ENCODE data around the gene CDH6.

Gene CDH6

DNA sequence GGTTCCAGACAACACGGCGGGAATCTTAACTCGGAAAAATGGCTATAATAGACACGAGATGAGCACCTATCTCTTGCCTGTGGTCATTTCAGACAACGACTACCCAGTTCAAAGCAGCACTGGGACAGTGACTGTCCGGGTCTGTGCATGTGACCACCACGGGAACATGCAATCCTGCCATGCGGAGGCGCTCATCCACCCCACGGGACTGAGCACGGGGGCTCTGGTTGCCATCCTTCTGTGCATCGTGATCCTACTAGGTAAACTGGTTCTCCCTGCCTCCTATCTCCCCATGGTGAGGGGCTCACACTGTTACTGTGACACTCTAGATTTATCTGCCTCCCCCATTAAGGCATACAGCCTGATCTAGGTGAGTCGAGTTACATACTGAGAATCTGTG lies 124.2 kb downstream of the CDH6 start:
- Mint-ChIP-seq H3K27ac (no peak overlapping the region), H3K27me3 (ENCODE audit: low read depth) (peaks cover 2% of the 10 kb centered on the region), H3K36me3 (ENCODE audit: low read depth) (peaks cover 60% of the 10 kb centered on the region), H3K4me3 (no peak overlapping the region), H3K4me1 (no peaks in the 10 kb centered on the region), H3K9me3 (no peaks in the 10 kb centered on the region)
- TF ChIP-seq, protein P1, sequence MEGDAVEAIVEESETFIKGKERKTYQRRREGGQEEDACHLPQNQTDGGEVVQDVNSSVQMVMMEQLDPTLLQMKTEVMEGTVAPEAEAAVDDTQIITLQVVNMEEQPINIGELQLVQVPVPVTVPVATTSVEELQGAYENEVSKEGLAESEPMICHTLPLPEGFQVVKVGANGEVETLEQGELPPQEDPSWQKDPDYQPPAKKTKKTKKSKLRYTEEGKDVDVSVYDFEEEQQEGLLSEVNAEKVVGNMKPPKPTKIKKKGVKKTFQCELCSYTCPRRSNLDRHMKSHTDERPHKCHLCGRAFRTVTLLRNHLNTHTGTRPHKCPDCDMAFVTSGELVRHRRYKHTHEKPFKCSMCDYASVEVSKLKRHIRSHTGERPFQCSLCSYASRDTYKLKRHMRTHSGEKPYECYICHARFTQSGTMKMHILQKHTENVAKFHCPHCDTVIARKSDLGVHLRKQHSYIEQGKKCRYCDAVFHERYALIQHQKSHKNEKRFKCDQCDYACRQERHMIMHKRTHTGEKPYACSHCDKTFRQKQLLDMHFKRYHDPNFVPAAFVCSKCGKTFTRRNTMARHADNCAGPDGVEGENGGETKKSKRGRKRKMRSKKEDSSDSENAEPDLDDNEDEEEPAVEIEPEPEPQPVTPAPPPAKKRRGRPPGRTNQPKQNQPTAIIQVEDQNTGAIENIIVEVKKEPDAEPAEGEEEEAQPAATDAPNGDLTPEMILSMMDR (IDR thresholded peaks at IDR 0.05; ENCODE audit: unreplicated experiment in 3 of 3) = no peak

DNA sequence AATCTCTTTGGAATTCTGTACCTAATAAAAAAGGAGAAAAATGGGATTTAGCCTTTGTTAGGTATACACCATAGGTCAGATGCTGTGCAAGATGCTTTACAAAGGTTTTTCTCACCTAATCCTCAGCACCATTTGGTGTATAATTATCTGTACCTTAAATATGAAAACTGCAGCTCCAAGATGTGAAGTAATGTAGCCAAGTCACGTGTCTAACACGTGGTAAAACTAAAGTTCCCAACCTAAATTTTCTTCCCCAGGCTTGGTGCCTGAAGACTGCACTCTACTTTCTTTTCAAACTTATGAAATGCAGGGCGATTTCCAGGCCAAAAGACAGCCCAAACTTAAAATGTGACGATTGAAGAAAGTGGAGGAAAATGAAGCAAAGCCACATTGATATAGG lies 125.8 kb downstream of the CDH6 start:
- no peak overlapping the region for H3K27ac Mint-ChIP-seq
- TF ChIP-seq, protein P1 (IDR thresholded peaks at IDR 0.05; ENCODE audit: unreplicated experiment in 3 of 3) = no peak
- H3K4me1 Mint-ChIP-seq = no peaks in the 10 kb centered on the region
- H3K27me3 Mint-ChIP-seq (ENCODE audit: low read depth) = peaks cover 4% of the 10 kb centered on the region
- peaks cover 48% of the 10 kb centered on the region for H3K36me3 Mint-ChIP-seq (ENCODE audit: low read depth)
- H3K9me3 Mint-ChIP-seq = no peaks in the 10 kb centered on the region
- H3K4me3 Mint-ChIP-seq = no peak overlapping the region

DNA sequence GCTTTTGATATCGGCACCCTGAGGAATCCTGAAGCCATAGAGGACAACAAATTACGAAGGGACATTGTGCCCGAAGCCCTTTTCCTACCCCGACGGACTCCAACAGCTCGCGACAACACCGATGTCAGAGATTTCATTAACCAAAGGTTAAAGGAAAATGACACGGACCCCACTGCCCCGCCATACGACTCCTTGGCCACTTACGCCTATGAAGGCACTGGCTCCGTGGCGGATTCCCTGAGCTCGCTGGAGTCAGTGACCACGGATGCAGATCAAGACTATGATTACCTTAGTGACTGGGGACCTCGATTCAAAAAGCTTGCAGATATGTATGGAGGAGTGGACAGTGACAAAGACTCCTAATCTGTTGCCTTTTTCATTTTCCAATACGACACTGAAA lies 129.5 kb downstream of the CDH6 start:
- TF ChIP-seq, protein P1 (IDR thresholded peaks at IDR 0.05; ENCODE audit: unreplicated experiment in 3 of 3) = no peak
- H3K4me1 Mint-ChIP-seq = no peaks in the 10 kb centered on the region
- H3K27ac Mint-ChIP-seq = no peak overlapping the region
- H3K4me3 Mint-ChIP-seq = no peak overlapping the region
- peaks cover 26% of the 10 kb centered on the region for H3K36me3 Mint-ChIP-seq (ENCODE audit: low read depth)
- no peaks in the 10 kb centered on the region for H3K9me3 Mint-ChIP-seq
- peaks cover 4% of the 10 kb centered on the region for H3K27me3 Mint-ChIP-seq (ENCODE audit: low read depth)

DNA sequence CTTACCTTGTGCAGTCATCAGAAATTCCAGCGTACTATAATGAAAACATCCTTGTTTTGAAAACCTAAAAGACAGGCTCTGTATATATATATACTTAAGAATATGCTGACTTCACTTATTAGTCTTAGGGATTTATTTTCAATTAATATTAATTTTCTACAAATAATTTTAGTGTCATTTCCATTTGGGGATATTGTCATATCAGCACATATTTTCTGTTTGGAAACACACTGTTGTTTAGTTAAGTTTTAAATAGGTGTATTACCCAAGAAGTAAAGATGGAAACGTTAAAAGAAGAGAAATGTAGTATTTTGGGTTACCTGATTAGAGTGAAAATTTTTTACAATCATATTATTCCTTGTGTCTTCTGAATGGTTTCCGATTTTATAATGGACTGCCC lies 131.4 kb downstream of the CDH6 start:
- H3K27ac Mint-ChIP-seq = no peak overlapping the region
- no peaks in the 10 kb centered on the region for H3K4me1 Mint-ChIP-seq
- H3K9me3 Mint-ChIP-seq = no peaks in the 10 kb centered on the region
- peaks cover 4% of the 10 kb centered on the region for H3K27me3 Mint-ChIP-seq (ENCODE audit: low read depth)
- peaks cover 11% of the 10 kb centered on the region for H3K36me3 Mint-ChIP-seq (ENCODE audit: low read depth)
- TF ChIP-seq, protein P1 (IDR thresholded peaks at IDR 0.05; ENCODE audit: unreplicated experiment in 3 of 3) = no peak
- H3K4me3 Mint-ChIP-seq = no peak overlapping the region

DNA sequence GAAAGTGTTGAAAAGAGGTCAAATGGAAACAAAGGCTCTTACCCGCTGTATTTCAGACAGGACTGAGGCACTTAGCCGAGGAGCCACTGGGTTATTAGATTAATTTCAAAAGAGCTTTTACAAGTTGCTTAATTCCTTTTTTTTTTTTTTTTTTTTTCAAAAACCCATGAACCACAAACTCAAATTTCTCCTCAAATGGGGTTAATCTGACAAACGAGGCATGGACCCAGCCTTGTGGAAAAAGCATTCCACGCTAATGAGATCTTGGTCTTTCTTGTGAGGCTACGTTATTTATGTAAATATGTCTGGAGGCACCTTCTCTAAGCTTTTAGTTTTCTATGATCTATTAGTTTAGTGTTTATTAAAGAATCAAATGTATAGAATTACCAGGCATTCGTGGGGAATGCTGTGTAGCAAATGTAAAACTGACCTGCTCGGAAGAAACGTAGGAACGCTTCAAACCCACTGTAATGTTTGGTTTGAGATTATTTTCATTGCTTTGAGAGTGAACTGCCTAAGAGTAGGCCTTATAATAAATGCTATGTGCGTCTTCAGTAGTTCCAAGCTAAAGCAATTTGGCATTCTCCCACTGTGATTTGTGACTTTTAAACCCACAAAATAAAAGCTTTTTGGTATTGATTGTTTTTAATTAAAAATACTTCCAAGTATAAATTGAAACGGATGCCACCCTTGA lies 134.7 kb downstream of the CDH6 start:
- H3K9me3 Mint-ChIP-seq = no peaks in the 10 kb centered on the region
- H3K4me1 Mint-ChIP-seq = no peaks in the 10 kb centered on the region
- no peaks in the 10 kb centered on the region for H3K27me3 Mint-ChIP-seq (ENCODE audit: low read depth)
- TF ChIP-seq, protein P1 (IDR thresholded peaks at IDR 0.05; ENCODE audit: unreplicated experiment in 3 of 3) = no peak
- H3K27ac Mint-ChIP-seq = no peak overlapping the region
- no peaks in the 10 kb centered on the region for H3K36me3 Mint-ChIP-seq (ENCODE audit: low read depth)
- H3K4me3 Mint-ChIP-seq = no peak overlapping the region

DNA sequence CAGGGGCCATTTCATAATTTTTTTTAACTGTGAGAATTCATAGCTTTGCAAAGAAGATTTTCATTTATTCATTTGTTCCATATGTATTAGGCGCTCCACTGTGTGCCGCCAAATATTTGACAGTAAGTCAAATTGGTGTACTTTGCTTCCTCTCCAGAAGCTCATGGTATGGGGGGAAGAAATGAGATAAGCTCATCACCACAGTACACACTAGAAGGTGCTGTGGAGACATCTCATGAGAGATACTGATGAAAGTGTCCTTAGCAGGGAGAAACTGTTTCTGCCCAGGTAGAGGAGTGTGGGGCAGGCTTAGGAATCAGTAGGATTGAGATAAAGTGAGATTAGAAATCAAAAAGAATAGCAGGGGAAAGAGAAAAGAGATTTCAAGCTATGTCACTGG lies 136.2 kb downstream of the CDH6 start:
- no peaks in the 10 kb centered on the region for H3K36me3 Mint-ChIP-seq (ENCODE audit: low read depth)
- no peaks in the 10 kb centered on the region for H3K27me3 Mint-ChIP-seq (ENCODE audit: low read depth)
- H3K4me3 Mint-ChIP-seq = no peak overlapping the region
- H3K4me1 Mint-ChIP-seq = no peaks in the 10 kb centered on the region
- no peaks in the 10 kb centered on the region for H3K9me3 Mint-ChIP-seq
- no peak overlapping the region for H3K27ac Mint-ChIP-seq
- TF ChIP-seq, protein P1 (IDR thresholded peaks at IDR 0.05; ENCODE audit: unreplicated experiment in 3 of 3) = no peak
